DOHH2 (cell line): Measurements from ENCODE around the gene GALNTL6.

Source experiments
- EZH2phosphoT487 ChIP-seq: fragments of 200-600 bp; sonication (generic); IDR thresholded peaks from 2 replicates; pipeline ENCODE4 v1.6.1; 2017; ENCODE audit warnings: borderline replicate concordance, mild to moderate bottlenecking, antibody characterized with exemption, low read length, moderate library complexity, mixed read lengths
- TF ChIP-seq, protein P1 (sequence below): fragments of 200-600 bp; sonication (generic); IDR thresholded peaks from one replicate; pipeline ENCODE4 v1.5.1; 2014; ENCODE audit warnings: antibody characterized with exemption, mild to moderate bottlenecking, low read depth, low read length; ENCODE audit not compliant: poor library complexity, severe bottlenecking

DNA sequence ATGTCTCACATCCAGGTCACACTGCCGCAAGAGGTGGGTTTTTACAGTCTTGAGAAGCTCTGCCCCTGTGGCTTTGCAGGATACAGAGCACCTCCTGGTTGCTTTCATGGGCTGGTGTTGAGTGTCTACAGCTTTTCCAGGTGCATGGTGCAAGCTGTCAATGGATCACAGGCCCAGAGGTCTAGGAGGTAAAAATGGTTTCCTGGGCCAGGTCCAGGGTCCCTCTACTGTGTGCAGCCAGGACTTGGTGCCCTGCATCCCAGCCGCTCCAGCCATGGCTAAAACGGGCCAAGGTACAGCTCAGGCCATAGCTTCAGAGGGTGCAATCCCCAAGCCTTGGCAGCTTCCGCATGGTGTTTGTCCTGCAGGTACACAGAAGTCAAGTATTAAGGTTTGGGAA, 921.4 kb downstream of the GALNTL6 start:
- TF ChIP-seq, protein P1, sequence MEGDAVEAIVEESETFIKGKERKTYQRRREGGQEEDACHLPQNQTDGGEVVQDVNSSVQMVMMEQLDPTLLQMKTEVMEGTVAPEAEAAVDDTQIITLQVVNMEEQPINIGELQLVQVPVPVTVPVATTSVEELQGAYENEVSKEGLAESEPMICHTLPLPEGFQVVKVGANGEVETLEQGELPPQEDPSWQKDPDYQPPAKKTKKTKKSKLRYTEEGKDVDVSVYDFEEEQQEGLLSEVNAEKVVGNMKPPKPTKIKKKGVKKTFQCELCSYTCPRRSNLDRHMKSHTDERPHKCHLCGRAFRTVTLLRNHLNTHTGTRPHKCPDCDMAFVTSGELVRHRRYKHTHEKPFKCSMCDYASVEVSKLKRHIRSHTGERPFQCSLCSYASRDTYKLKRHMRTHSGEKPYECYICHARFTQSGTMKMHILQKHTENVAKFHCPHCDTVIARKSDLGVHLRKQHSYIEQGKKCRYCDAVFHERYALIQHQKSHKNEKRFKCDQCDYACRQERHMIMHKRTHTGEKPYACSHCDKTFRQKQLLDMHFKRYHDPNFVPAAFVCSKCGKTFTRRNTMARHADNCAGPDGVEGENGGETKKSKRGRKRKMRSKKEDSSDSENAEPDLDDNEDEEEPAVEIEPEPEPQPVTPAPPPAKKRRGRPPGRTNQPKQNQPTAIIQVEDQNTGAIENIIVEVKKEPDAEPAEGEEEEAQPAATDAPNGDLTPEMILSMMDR = no peak
- TF ChIP-seq EZH2phosphoT487 = no peak
